DND-41 (cell line): Measurements from ENCODE around the gene ATOX1.
A peak's percentile ranks its signal among the peaks of the same experiment; 100 is the strongest.

Source experiments
- ATAC-seq: fragments of 200-7000 bp; cut with Tn5 transposase; 3 replicates; pipeline ENCODE4 v1.9.1; 2021; ENCODE audit warnings: low read depth; ENCODE audit not compliant: insufficient read depth
- DNase-seq: peaks from one replicate; pipeline ENCODE4 v3.0.0-alpha.2; 2020
- H2AFZ ChIP-seq: 2 replicates; pipeline ENCODE4 v1.6.0; 2012; ENCODE audit warnings: low read depth, low read length
- H3K27ac ChIP-seq: 2 replicates; pipeline ENCODE4 v1.5.1; 2012; ENCODE audit warnings: low read length, inconsistent platforms
- H3K27me3 ChIP-seq: fragments of 200-600 bp; sonication (generic); 2 replicates; pipeline ENCODE4 v1.6.0; 2012; ENCODE audit warnings: low read length, mild to moderate bottlenecking, inconsistent platforms; ENCODE audit not compliant: insufficient read depth, poor library complexity
- H3K36me3 ChIP-seq: 2 replicates; pipeline ENCODE4 v1.5.1; 2012; ENCODE audit warnings: low read length, inconsistent platforms; ENCODE audit not compliant: insufficient read depth
- H3K4me1 ChIP-seq: 2 replicates; pipeline ENCODE4 v1.5.1; 2012; ENCODE audit warnings: mild to moderate bottlenecking, low read length; ENCODE audit not compliant: insufficient read depth
- H3K4me2 ChIP-seq: 2 replicates; pipeline ENCODE4 v1.6.0; 2012; ENCODE audit warnings: mild to moderate bottlenecking, moderate library complexity, low read length, inconsistent platforms; ENCODE audit not compliant: insufficient read depth
- H3K4me3 ChIP-seq, 2 experiments: fragments of 200-600 bp in 1 of 2; shearing (Covaris generic) in 1 of 2; 2 replicates each; pipeline ENCODE4 v1.5.1; 2012 to 2016; ENCODE audit warnings: inconsistent platforms in 2 of 2, low read length in 2 of 2, mild to moderate bottlenecking in 2 of 2, low read depth in 1 of 2, moderate library complexity in 1 of 2
- H3K79me2 ChIP-seq: 2 replicates; pipeline ENCODE4 v1.6.0; 2012; ENCODE audit warnings: low read length, inconsistent platforms; ENCODE audit not compliant: insufficient read depth
- H3K9ac ChIP-seq: 2 replicates; pipeline ENCODE4 v1.6.0; 2012; ENCODE audit warnings: low read depth, mild to moderate bottlenecking, inconsistent platforms, low read length, moderate library complexity
- H3K9me3 ChIP-seq: 2 replicates; pipeline ENCODE4 v1.5.1; 2012; ENCODE audit warnings: low read length, moderate library complexity, mild to moderate bottlenecking, inconsistent platforms; ENCODE audit not compliant: insufficient read depth, severe bottlenecking
- H4K20me1 ChIP-seq: 2 replicates; pipeline ENCODE4 v1.6.0; 2012; ENCODE audit warnings: low read length; ENCODE audit not compliant: insufficient read depth
- CTCF ChIP-seq: IDR thresholded peaks from 2 replicates; pipeline ENCODE4 v1.5.1; 2012; ENCODE audit warnings: borderline replicate concordance, low read length, moderate library complexity, mild to moderate bottlenecking; ENCODE audit not compliant: poor library complexity, severe bottlenecking; ENCODE audit errors: extremely low read depth
- EZH2 ChIP-seq: IDR thresholded peaks from 3 replicates; pipeline ENCODE4 v1.6.1; 2012; ENCODE audit warnings: borderline replicate concordance, low read depth, mild to moderate bottlenecking, moderate library complexity, low read length, inconsistent platforms; ENCODE audit not compliant: severe bottlenecking

ATOX1 gene

GRCh38 chr5:151764801-151765200, 6.4 kb upstream of the ATOX1 start:
- ATAC-seq: no peak
- H3K9ac ChIP-seq: no peak overlapping the region

GRCh38 chr5:151758141-151758429, 346 bp downstream of the ATOX1 start:
- Histone ChIP-seq H3K4me1 (peaks cover 32% of the 10 kb centered on the region), H3K79me2 (peaks cover 41% of the 10 kb centered on the region), H2AFZ (peak overlapping the region; percentile 99), H3K4me2 (peak overlapping the region; percentile 98), H3K27ac (peak overlapping the region; percentile 63), H3K4me3 (peak overlapping the region; percentile 68 to 86), H3K9me3 (no peaks in the 10 kb centered on the region), H4K20me1 (peaks cover 5% of the 10 kb centered on the region; the same call in 1 of the 2 replicates), H3K27me3 (no peaks in the 10 kb centered on the region), H3K9ac (peak overlapping the region; percentile 78), H3K36me3 (peaks cover 5% of the 10 kb centered on the region)
- no peak for TF ChIP-seq CTCF
- TF ChIP-seq EZH2: no peak
- ATAC-seq (peak; percentile 44), DNase-seq (no peak)

More at GRCh38 chr5:151764801-151765200, 6.4 kb upstream of the ATOX1 start:
- Histone ChIP-seq H4K20me1 (no peaks in the 10 kb centered on the region), H3K27ac (no peak overlapping the region), H3K36me3 (no peaks in the 10 kb centered on the region), H3K9me3 (no peaks in the 10 kb centered on the region), H3K27me3 (no peaks in the 10 kb centered on the region), H2AFZ (no peak overlapping the region), H3K4me1 (peaks cover 6% of the 10 kb centered on the region), H3K4me3 (no peak overlapping the region), H3K79me2 (peaks cover 6% of the 10 kb centered on the region), H3K4me2 (no peak overlapping the region)
- DNase-seq: no peak
- TF ChIP-seq EZH2: no peak
- TF ChIP-seq CTCF: no peak

GRCh38 chr5:151757233-151758140, 944 bp downstream of the ATOX1 start:
- peak overlapping the region; percentile 99 for H2AFZ ChIP-seq
- peak; percentile 22 for ATAC-seq
- H3K4me2 ChIP-seq: peak overlapping the region; percentile 98
- H3K9me3 ChIP-seq: no peaks in the 10 kb centered on the region
- TF ChIP-seq EZH2 (no peak), CTCF (no peak)
- H3K4me1 ChIP-seq: peaks cover 32% of the 10 kb centered on the region
- peaks cover 5% of the 10 kb centered on the region; the same call in 1 of the 2 replicates for H4K20me1 ChIP-seq
- H3K4me3 ChIP-seq: peak overlapping the region; percentile 68 to 86
- peaks cover 42% of the 10 kb centered on the region for H3K79me2 ChIP-seq
- peak overlapping the region; percentile 63 for H3K27ac ChIP-seq
- H3K9ac ChIP-seq: peak overlapping the region; percentile 78
- peak; percentile 20 for DNase-seq
- peaks cover 5% of the 10 kb centered on the region for H3K36me3 ChIP-seq
- H3K27me3 ChIP-seq: no peaks in the 10 kb centered on the region
